CD8-positive, alpha-beta memory T cell (primary cell): ENCODE measurements around the gene MMEL1. TPM values are rescaled to one million over a fixed set of nuclear protein-coding genes. Genes with fewer than 3 reads are reported as not detected.
A peak's percentile ranks its signal among the peaks of the same experiment; 100 is the strongest.

Source experiments
- CTCF ChIA-PET: fragments of 350-600 bp; sonication (Branson Sonifier 250); formaldehyde crosslinking; loops from one replicate; lab custom pipeline; 2021; ENCODE audit warnings: antibody characterized with exemption; lab: Charles Lee
- POLR2A ChIA-PET: fragments of 350-600 bp; sonication (Branson Sonifier 250); formaldehyde crosslinking; loops from one replicate; lab custom pipeline; 2021; ENCODE audit warnings: antibody characterized with exemption; lab: Charles Lee
- DNase-seq, 5 donors: peaks; one replicate each; pipeline versions ENCODE4 v3.0.0 to v3.0.0-alpha.2; 2020 to 2022; ENCODE audit warnings: mixed read lengths in 1 of 5
- H3K27ac ChIP-seq: one replicate; pipeline ENCODE4 v1.7.0; 2013; ENCODE audit warnings: low read depth, mild to moderate bottlenecking, low read length, moderate library complexity
- H3K27me3 ChIP-seq: 2 replicates; pipeline ENCODE4 v1.7.0; 2013; ENCODE audit warnings: low read length, mild to moderate bottlenecking; ENCODE audit not compliant: insufficient read depth, poor library complexity, severe bottlenecking
- H3K36me3 ChIP-seq: 2 replicates; pipeline ENCODE4 v1.7.0; 2013; ENCODE audit warnings: mild to moderate bottlenecking, low read length, moderate library complexity; ENCODE audit not compliant: insufficient read depth
- H3K4me1 ChIP-seq: 2 replicates; pipeline ENCODE4 v1.7.0; 2013; ENCODE audit warnings: mild to moderate bottlenecking, low read length, moderate library complexity; ENCODE audit not compliant: insufficient read depth
- H3K4me3 ChIP-seq: 2 replicates; pipeline ENCODE4 v1.7.0; 2013; ENCODE audit warnings: mild to moderate bottlenecking, low read length
- H3K9me3 ChIP-seq: 2 replicates; pipeline ENCODE4 v1.7.0; 2013; ENCODE audit warnings: mild to moderate bottlenecking, low read length
- H3K27ac Mint-ChIP-seq, 8 donors: one replicate each; pipeline ENCODE4 v1.8.0; 2020 to 2021; ENCODE audit warnings: mixed read lengths in 8 of 8, mild to moderate bottlenecking in 6 of 8, inconsistent platforms in 3 of 8, moderate library complexity in 3 of 8
- H3K27me3 Mint-ChIP-seq, 2 donors: one replicate each; pipeline ENCODE4 v1.8.0; 2020 to 2021; ENCODE audit warnings: mixed read lengths in 2 of 2, mild to moderate bottlenecking in 1 of 2, moderate library complexity in 1 of 2
- H3K36me3 Mint-ChIP-seq, 3 donors: one replicate each; pipeline ENCODE4 v1.8.0; 2020 to 2021; ENCODE audit warnings: mixed read lengths in 3 of 3, inconsistent platforms in 1 of 3, mild to moderate bottlenecking in 1 of 3
- H3K4me1 Mint-ChIP-seq, 3 donors: one replicate each; pipeline ENCODE4 v1.8.0; 2020 to 2021; ENCODE audit warnings: mixed read lengths in 3 of 3, inconsistent platforms in 1 of 3, mild to moderate bottlenecking in 1 of 3
- H3K4me3 Mint-ChIP-seq, 7 donors: one replicate each; pipeline ENCODE4 v1.8.0; 2020 to 2021; ENCODE audit warnings: mixed read lengths in 7 of 7, mild to moderate bottlenecking in 6 of 7, moderate library complexity in 4 of 7, inconsistent platforms in 2 of 7
- H3K9me3 Mint-ChIP-seq, 5 donors: one replicate each; pipeline ENCODE4 v1.8.0; 2020 to 2022; ENCODE audit warnings: mixed read lengths in 5 of 5, mild to moderate bottlenecking in 3 of 5, moderate library complexity in 2 of 5, inconsistent platforms in 1 of 5
- polyA plus RNA-seq: library from polyadenylated mRNA; unstranded; fragments of 300-500 nt; fragmentation: Illumina TruSeq; gene quantifications from one replicate; pipeline ENCODE4 v1.2.3, GENCODE V29; 2021
- total RNA-seq, 2 experiments: library from RNA; stranded (reverse); gene quantifications; one replicate each; pipeline ENCODE4 v1.2.3, GENCODE V29; 2021

The MMEL1 gene
- total and polyA plus RNA-seq, 3 experiments from 2014 or later, result 0.44 to 6.8 TPM; not detected in 1

DNA sequence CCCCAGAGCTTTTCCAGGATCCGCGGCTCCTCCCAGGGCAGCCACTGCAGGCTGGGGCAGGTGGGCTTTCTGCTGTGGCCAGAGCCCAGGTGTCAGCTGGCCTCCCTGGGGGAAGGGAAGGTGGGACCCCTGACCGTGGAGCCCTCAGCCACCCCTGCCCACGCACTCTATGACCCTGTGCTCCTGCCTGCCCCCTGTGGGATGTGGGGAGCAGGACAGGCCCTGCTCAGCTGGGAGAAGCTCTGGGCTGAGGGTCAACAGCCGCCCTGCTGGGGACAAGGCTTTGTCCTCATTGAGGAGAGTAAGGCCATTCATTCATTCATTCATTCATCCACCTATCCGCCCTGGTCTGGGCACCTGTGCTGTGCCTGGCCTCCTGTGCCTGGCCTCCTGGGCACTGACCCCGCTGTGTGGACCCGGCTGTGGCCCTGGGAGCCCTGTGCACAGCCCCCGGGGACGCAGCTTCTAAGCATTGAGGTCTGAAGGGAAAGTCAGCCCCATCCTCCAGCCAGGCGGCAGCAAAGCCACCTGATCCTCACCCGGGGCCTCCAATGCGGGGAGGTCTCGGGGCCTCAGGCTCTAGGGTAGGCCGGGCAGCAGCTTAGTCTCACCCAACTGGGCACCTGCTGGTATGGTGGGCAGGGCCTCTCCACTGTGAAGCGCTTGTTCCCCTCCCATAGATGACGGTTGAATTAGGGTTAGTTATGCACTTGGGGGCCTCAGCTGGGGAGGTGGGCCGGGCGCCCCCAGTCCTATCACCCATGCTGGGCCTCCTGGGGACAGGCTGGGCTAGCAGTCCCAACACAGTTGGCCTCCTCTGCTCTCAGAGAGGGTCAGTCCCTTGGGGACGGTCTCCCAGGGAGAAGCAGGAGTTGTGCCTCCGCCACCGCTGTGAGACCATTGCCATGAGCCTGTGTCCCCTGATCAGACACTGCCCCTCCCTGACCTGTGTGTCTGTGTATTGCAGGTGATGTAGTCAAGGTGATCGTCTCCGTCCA, 70.6 kb downstream of the MMEL1 start:
- H3K27ac Mint-ChIP-seq, result peak overlapping the region in 2 of 8 donors; percentile 45 to 50
- H3K27ac ChIP-seq, result no peak overlapping the region
- peaks cover 16% of the 10 kb centered on the region for H3K4me1 ChIP-seq

DNA sequence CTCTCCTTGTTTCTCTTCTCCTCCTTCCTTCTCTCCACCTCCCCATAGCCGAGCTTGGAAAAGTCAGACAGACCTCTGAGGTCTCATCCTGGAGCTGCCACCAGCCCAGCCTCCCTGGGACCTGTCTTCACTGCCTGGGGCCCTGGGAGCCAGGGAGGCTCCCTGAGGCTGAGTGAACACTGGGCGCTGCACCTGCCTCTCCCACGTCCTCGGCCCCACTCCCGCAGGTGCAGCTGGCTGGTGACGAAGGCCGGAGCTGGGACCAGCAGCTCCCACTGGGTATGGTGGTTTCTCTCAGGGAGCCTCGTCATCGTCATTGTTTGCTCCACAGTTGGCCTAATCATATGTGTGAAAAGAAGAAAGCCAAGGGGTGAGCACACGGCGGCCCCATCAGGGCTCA, 71.4 kb downstream of the MMEL1 start:
- H3K27me3 Mint-ChIP-seq, result peaks cover 0 to 2% of the 10 kb centered on the region in 2 donors
- H3K36me3 Mint-ChIP-seq, result peaks cover 0 to 55% (median 0%) of the 10 kb centered on the region in 3 donors
- POLR2A ChIA-PET, result interaction anchor here (1.0 kb wide), 2 partner anchors 19 to 25 kb away, joined by 3 to 4 read pairs; partner anchors contain the start of gene PRXL2B

More for the DNA sequence above, 70.6 kb downstream of the MMEL1 start:
- Mint-ChIP-seq H3K4me3 (no peak overlapping the region), H3K27me3 (peaks cover 0 to 2% of the 10 kb centered on the region in 2 donors), H3K9me3 (no peaks in the 10 kb centered on the region), H3K4me1 (peaks cover 8 to 36% (median 12%) of the 10 kb centered on the region in 3 donors), H3K36me3 (peaks cover 0 to 51% (median 0%) of the 10 kb centered on the region in 3 donors)
- H3K36me3 ChIP-seq, result no peaks in the 10 kb centered on the region
- H3K9me3 ChIP-seq, result no peaks in the 10 kb centered on the region
- ChIA-PET CTCF (interaction anchor here (0.9 to 3.1 kb wide), 5 partner anchors 12 to 38 kb away, joined by 4 to 18 read pairs (median 6); partner anchors contain the start of gene PRXL2B), POLR2A (interaction anchor here (1.0 to 1.5 kb wide), 3 partner anchors 18 to 24 kb away, joined by 3 to 5 read pairs (median 4); partner anchors contain the start of gene PRXL2B)
- no peak for DNase-seq
- no peak overlapping the region for H3K4me3 ChIP-seq
- no peaks in the 10 kb centered on the region for H3K27me3 ChIP-seq

DNA sequence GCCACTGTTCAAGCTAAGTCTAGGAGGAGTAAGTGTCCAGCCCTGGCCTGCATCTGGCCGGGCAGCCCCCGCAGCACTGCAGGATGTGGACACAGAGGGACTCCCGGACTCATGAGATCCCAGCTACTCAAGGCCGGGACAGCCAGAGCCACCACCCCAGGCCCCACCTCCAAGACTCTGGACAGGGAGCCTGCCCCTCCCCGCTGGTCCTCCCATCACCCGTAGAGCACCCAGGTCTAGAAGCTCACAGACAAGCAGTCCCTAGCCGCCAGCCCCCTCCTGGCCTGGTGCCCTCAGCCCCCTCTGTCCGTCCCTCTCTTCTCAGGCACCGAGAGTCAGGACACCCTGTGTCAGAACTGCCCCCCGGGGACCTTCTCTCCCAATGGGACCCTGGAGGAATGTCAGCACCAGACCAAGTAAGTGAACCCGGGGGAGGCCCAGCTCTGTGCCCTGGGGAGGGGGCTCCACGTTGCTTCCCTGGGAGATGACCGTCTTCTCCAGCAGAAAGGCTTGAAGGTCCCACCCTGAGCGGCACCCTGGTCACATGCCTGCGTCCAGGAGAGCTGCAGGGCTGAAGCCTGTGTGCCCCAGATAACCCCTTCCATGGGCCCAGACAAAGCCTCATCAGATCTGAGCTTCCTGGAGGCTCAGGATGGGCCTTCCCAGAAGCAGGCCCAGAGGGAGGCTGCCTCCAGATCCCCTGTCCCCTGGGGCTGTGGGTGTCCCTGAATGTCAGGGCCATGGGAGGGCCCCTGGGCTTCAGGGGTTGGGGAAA, 72.3 kb downstream of the MMEL1 start:
- no peak overlapping the region for H3K4me3 Mint-ChIP-seq
- no peak overlapping the region for H3K27ac ChIP-seq
- DNase-seq, result no peak
- no peaks in the 10 kb centered on the region for H3K9me3 ChIP-seq
- peaks cover 0 to 2% of the 10 kb centered on the region in 2 donors for H3K27me3 Mint-ChIP-seq
- H3K4me1 Mint-ChIP-seq, result peaks cover 19 to 49% (median 21%) of the 10 kb centered on the region in 3 donors
- H3K36me3 Mint-ChIP-seq, result peaks cover 0 to 61% (median 0%) of the 10 kb centered on the region in 3 donors
- no peaks in the 10 kb centered on the region for H3K27me3 ChIP-seq
- no peaks in the 10 kb centered on the region for H3K9me3 Mint-ChIP-seq
- no peak overlapping the region for H3K4me3 ChIP-seq
- H3K27ac Mint-ChIP-seq, result peak overlapping the region in 3 of 8 donors; percentile 45 to 51 (median 50)
- peaks cover 24% of the 10 kb centered on the region for H3K4me1 ChIP-seq
- ChIA-PET CTCF (interaction anchor here (1.5 to 3.1 kb wide), 3 partner anchors 17 to 145 kb away, joined by 7 to 18 read pairs (median 11); partner anchors contain the start of gene PRXL2B), POLR2A (interaction anchor here (1.0 to 1.2 kb wide), 2 partner anchors 20 to 34 kb away, joined by 3 read pairs; partner anchors contain the start of gene PANK4)
- no peaks in the 10 kb centered on the region for H3K36me3 ChIP-seq

More for the DNA sequence above, 71.4 kb downstream of the MMEL1 start:
- H3K27ac ChIP-seq, result no peak overlapping the region
- H3K4me1 ChIP-seq, result peaks cover 19% of the 10 kb centered on the region
- H3K4me1 Mint-ChIP-seq, result peaks cover 10 to 40% (median 15%) of the 10 kb centered on the region in 3 donors
- no peak for DNase-seq
- H3K9me3 Mint-ChIP-seq, result no peaks in the 10 kb centered on the region
- no peak overlapping the region for H3K4me3 ChIP-seq
- CTCF ChIA-PET, result interaction anchor here (0.9 to 3.1 kb wide), 6 partner anchors 12 to 146 kb away, joined by 4 to 18 read pairs (median 6); partner anchors contain the start of gene PRXL2B
- H3K9me3 ChIP-seq, result no peaks in the 10 kb centered on the region
- H3K4me3 Mint-ChIP-seq, result peak overlapping the region in 2 of 7 donors; percentile 35 to 67
- peak overlapping the region in 6 of 8 donors; percentile 41 to 79 (median 62) for H3K27ac Mint-ChIP-seq
- H3K27me3 ChIP-seq, result no peaks in the 10 kb centered on the region
- no peaks in the 10 kb centered on the region for H3K36me3 ChIP-seq

DNA sequence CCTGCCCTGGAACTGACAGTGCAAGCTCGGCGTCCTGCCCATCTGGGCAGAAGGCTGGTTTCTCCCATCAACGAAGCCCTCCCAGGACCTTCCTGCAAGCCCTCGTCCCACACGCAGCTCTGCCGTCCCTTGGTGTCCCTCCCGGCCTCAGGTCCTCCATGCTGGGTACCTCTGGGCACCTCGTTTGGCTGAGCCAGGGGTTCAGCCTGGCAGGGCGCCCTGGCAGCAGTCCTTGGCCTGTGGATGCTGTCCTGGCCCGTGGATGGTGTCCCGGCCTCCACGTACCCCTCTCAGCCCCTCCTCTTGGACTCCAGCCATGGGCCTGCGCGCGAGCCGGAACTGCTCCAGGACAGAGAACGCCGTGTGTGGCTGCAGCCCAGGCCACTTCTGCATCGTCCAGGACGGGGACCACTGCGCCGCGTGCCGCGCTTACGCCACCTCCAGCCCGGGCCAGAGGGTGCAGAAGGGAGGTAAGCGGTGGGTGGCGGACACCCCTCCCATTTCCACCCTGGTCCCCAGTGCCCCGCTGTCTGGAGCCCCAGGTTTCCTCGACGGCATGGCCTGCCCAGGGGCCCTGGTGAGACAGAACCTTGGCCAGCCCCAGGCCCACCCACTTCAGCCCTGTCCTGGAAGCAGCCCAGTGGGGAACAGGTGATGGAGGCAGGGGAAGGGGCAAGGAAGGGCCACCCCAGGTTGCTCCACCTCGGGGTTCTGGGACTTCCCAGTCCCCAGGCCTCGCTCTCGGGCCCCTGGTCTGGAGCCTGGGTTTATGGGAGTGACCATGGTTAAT, 73.1 kb downstream of the MMEL1 start:
- H3K36me3 ChIP-seq, result no peaks in the 10 kb centered on the region
- Mint-ChIP-seq H3K9me3 (no peaks in the 10 kb centered on the region), H3K4me3 (peak overlapping the region in 1 of 7 donors; percentile 12), H3K4me1 (peaks cover 26 to 53% (median 28%) of the 10 kb centered on the region in 3 donors), H3K27ac (peak overlapping the region in 1 of 8 donors; percentile 59), H3K27me3 (peaks cover 0 to 2% of the 10 kb centered on the region in 2 donors), H3K36me3 (peaks cover 0 to 61% (median 0%) of the 10 kb centered on the region in 3 donors)
- H3K4me1 ChIP-seq, result peaks cover 32% of the 10 kb centered on the region
- no peak for DNase-seq
- no peaks in the 10 kb centered on the region for H3K9me3 ChIP-seq
- no peaks in the 10 kb centered on the region for H3K27me3 ChIP-seq
- H3K4me3 ChIP-seq, result no peak overlapping the region
- ChIA-PET POLR2A (interaction anchor here (1.2 kb wide), 1 partner anchor 34 kb away, joined by 3 read pairs; the partner anchor contains the start of gene PANK4), CTCF (interaction anchor here (3.1 kb wide), 1 partner anchor 18 kb away, joined by 11 read pairs; no protein-coding TSS in a partner anchor)
- no peak overlapping the region for H3K27ac ChIP-seq

DNA sequence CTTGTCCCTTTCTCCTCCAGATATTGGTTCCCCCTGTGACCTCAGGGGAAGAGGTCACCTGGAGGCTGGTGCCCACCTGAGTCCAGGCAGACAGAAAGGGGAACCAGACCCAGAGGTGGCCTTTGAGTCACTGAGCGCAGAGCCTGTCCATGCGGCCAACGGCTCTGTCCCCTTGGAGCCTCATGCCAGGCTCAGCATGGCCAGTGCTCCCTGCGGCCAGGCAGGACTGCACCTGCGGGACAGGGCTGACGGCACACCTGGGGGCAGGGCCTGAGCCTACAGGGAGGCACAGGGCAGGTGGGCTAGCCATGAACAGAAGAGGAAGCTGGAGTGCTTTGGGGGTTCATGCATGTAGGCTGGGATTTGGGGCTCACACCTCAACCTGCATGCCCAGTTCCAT, 74.0 kb downstream of the MMEL1 start:
- Mint-ChIP-seq H3K4me1 (peaks cover 30 to 62% (median 30%) of the 10 kb centered on the region in 3 donors), H3K36me3 (peaks cover 0 to 60% (median 0%) of the 10 kb centered on the region in 3 donors), H3K4me3 (peak overlapping the region; percentile 17 to 70 (median 61)), H3K9me3 (no peaks in the 10 kb centered on the region), H3K27me3 (peaks cover 0 to 2% of the 10 kb centered on the region in 2 donors), H3K27ac (peak overlapping the region in 5 of 8 donors; percentile 30 to 92 (median 84))
- ChIA-PET CTCF (interaction anchor here (0.8 kb wide), 1 partner anchor 10 kb away, joined by 3 read pairs; no protein-coding TSS in a partner anchor), POLR2A (no interaction called here)
- no peaks in the 10 kb centered on the region for H3K27me3 ChIP-seq
- no peaks in the 10 kb centered on the region for H3K9me3 ChIP-seq
- no peak for DNase-seq
- H3K4me3 ChIP-seq, result no peak overlapping the region
- no peak overlapping the region for H3K27ac ChIP-seq
- no peaks in the 10 kb centered on the region for H3K36me3 ChIP-seq
- peaks cover 35% of the 10 kb centered on the region for H3K4me1 ChIP-seq

DNA sequence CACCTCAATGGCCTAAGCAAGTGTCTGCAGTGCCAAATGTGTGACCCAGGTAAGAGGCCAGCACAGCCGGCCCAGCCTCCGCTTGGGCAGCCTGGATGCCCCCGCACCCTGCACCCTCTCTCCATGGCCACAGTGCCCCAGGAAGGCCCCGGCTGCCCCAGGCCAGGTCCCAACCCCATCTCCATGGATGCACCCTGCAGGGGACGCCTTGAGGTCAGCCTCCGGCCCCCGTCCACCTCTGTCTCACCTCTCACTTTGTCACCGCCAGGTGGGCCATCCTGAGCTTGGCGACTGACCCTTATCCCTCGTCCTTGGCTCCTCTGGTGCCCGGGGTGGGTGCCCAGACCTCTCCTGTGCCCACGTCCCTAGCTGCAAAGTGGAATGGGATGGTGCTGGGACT, 74.4 kb downstream of the MMEL1 start:
- Mint-ChIP-seq H3K4me3 (peak overlapping the region; percentile 19 to 99 (median 78)), H3K36me3 (peaks cover 0 to 55% (median 0%) of the 10 kb centered on the region in 3 donors), H3K27me3 (peaks cover 0 to 2% of the 10 kb centered on the region in 2 donors), H3K4me1 (peaks cover 30 to 61% (median 30%) of the 10 kb centered on the region in 3 donors), H3K27ac (peak overlapping the region in 5 of 8 donors; percentile 30 to 99 (median 92)), H3K9me3 (no peaks in the 10 kb centered on the region)
- H3K36me3 ChIP-seq, result no peaks in the 10 kb centered on the region
- ChIA-PET CTCF (interaction anchor here (0.8 kb wide), 1 partner anchor 10 kb away, joined by 3 read pairs; no protein-coding TSS in a partner anchor), POLR2A (no interaction called here)
- no peaks in the 10 kb centered on the region for H3K9me3 ChIP-seq
- no peaks in the 10 kb centered on the region for H3K27me3 ChIP-seq
- no peak overlapping the region for H3K27ac ChIP-seq
- H3K4me3 ChIP-seq, result no peak overlapping the region
- DNase-seq, result no peak
- peaks cover 35% of the 10 kb centered on the region for H3K4me1 ChIP-seq
